ENCODE data around the gene CENATAC. TPM values are rescaled to one million over a fixed set of nuclear protein-coding genes. Genes with fewer than 3 reads are reported as not detected.

The CENATAC gene
- total and polyA plus RNA-seq, 2 experiments from 2014 or later = 31.7 to 34.5 TPM

- Mint-ChIP-seq H3K27ac (no peak overlapping the region), H3K27me3 (ENCODE audit: insufficient read depth, low read depth, poor library complexity) (peaks cover 18% of the 10 kb centered on the region), H3K4me1 (peaks cover 11% of the 10 kb centered on the region), H3K4me3 (no peak overlapping the region), H3K36me3 (ENCODE audit: low read depth) (no peaks in the 10 kb centered on the region), H3K9me3 (no peaks in the 10 kb centered on the region)
- Histone ChIP-seq H3K4me1 (ENCODE audit: insufficient read depth) (no peaks in the 10 kb centered on the region), H2AFZ (no peak overlapping the region; the same call in 1 of the 2 replicates), H3K4me2 (no peak overlapping the region), H3K27me3 (ENCODE audit: insufficient read depth) (no peaks in the 10 kb centered on the region), H3F3A (replicated peaks; ENCODE audit: low read depth) (no peaks in the 10 kb centered on the region), H3K36me3 (ENCODE audit: insufficient read depth) (no peaks in the 10 kb centered on the region), H4K20me1 (replicated peaks; ENCODE audit: insufficient read depth) (no peaks in the 10 kb centered on the region), H3K79me2 (replicated peaks; ENCODE audit: insufficient read depth) (no peaks in the 10 kb centered on the region), H3K9me2 (ENCODE audit: insufficient read depth) (no peaks in the 10 kb centered on the region), H3K4me3 (no peak overlapping the region), H3K27ac (ENCODE audit: low read depth) (no peak overlapping the region)
- no peak for TF ChIP-seq EZH2phosphoT487 (IDR thresholded peaks at IDR 0.05; ENCODE audit: unreplicated experiment)
- DNase-seq (ENCODE audit: low spot score) (no peak), ATAC-seq (no peak)
These were observed 41.0 kb upstream of the CENATAC start for GRCh38 chr11:118956847-118957469.

- peaks cover 11% of the 10 kb centered on the region for H3K4me1 Mint-ChIP-seq
- H3K9me2 ChIP-seq (ENCODE audit: insufficient read depth) = no peaks in the 10 kb centered on the region
- no peaks in the 10 kb centered on the region for H3F3A ChIP-seq (replicated peaks; ENCODE audit: low read depth)
- H3K36me3 ChIP-seq (ENCODE audit: insufficient read depth) = no peaks in the 10 kb centered on the region
- ATAC-seq (no peak), DNase-seq (ENCODE audit: low spot score) (no peak)
- H3K4me3 ChIP-seq = no peak overlapping the region
- H3K4me3 Mint-ChIP-seq = no peak overlapping the region
- no peak overlapping the region for H3K4me2 ChIP-seq
- no peaks in the 10 kb centered on the region for H3K9me3 Mint-ChIP-seq
- H3K79me2 ChIP-seq (replicated peaks; ENCODE audit: insufficient read depth) = no peaks in the 10 kb centered on the region
- TF ChIP-seq REST (IDR thresholded peaks at IDR 0.05; ENCODE audit: unreplicated experiment) (no peak), NANOG (IDR thresholded peaks at IDR 0.05; ENCODE audit: borderline replicate concordance) (no peak), STAT1 (IDR thresholded peaks at IDR 0.05; ENCODE audit: unreplicated experiment) (no peak), JUNB (IDR thresholded peaks at IDR 0.05; ENCODE audit: unreplicated experiment) (no peak), CTCF (conservative IDR thresholded peaks at IDR 0.05; ENCODE audit: low read depth in 2 of 2) (no peak), ZNF462 (CRISPR knock-in tag; IDR thresholded peaks at IDR 0.05) (no peak), CREB1 (CRISPR knock-in tag; IDR thresholded peaks at IDR 0.05; ENCODE audit: low read depth) (no peak)
- H4K20me1 ChIP-seq (replicated peaks; ENCODE audit: insufficient read depth) = no peaks in the 10 kb centered on the region
- no peak overlapping the region for H3K27ac ChIP-seq (ENCODE audit: low read depth)
- no peak overlapping the region for H2AFZ ChIP-seq
- H3K27me3 Mint-ChIP-seq (ENCODE audit: insufficient read depth, low read depth, poor library complexity) = peaks cover 18% of the 10 kb centered on the region
- H3K36me3 Mint-ChIP-seq (ENCODE audit: low read depth) = no peaks in the 10 kb centered on the region
- no peak overlapping the region for H3K27ac Mint-ChIP-seq
- H3K27me3 ChIP-seq (ENCODE audit: insufficient read depth) = no peaks in the 10 kb centered on the region
- H3K4me1 ChIP-seq (ENCODE audit: insufficient read depth) = no peaks in the 10 kb centered on the region
These were observed 40.4 kb upstream of the CENATAC start for GRCh38 chr11:118957549-118957948.

Measured in GM23338 (cell line).